NOMO-1 (cell line): ENCODE measurements around the gene TSPAN18.

Experiments
- DNase-seq, 2 experiments: peaks; one replicate each; lab custom pipeline; 2025; ENCODE audit not compliant: unreplicated experiment in 2 of 2; lab: John Stamatoyannopoulos, UW

TSPAN18 gene, protein sequence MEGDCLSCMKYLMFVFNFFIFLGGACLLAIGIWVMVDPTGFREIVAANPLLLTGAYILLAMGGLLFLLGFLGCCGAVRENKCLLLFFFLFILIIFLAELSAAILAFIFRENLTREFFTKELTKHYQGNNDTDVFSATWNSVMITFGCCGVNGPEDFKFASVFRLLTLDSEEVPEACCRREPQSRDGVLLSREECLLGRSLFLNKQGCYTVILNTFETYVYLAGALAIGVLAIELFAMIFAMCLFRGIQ

DNA sequence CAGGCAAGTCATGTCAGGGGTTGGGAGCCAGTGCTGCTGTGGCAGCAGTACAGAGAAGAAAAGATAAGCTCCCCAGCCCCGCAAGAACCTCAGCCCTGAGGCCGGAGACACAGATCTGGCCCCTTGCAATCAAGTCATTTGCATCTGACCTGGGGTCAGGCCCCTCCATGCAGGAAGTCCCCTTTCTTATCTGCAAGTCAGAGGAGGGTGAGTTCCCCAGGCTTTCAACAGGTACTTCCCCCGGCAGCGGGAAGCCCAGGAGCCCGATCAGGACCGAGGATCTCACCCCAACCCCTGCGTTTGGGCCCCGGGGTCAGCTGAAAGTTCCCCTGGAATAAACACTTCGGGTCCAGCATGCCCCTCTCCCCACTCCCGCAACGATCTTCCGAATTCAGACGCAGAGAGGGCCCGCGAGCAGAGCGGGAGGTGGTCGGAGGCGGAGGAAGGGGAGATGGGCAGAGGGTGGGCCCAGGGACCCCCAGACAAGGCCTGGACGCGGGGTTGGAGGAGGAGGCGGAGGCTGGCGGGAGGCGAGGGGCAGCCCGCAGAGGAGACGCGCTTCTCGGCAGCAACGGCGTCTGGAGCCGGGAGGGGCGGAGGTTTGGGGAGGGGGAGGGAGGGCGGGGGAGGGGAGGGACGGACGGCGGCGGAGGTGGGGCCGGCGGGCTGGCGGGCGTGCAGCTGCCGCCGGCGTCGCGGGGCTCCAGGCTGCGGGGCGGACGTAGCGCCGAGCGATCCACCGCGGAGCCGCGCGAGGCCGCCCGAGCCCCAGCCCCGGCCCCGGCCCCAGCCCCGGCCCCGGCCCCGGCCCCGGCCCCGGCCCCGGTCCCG is at the start of gene TSPAN18:
TSPAN18 (plus strand) TSS at position 680 of the 831 bp plus-strand sequence. CDS start 179,455 bp downstream, outside the sequence.
- peak in 1 of 2 experiments; percentile 0 for DNase-seq

- no peak for DNase-seq
These were observed 45.7 kb upstream of the TSPAN18 start for GRCh38 chr11:44680982-44681597.

GRCh38 chr11:44681698-44682097 is 45.1 kb upstream of the TSPAN18 start:
- no peak for DNase-seq

GRCh38 chr11:44684859-44685281 is 41.9 kb upstream of the TSPAN18 start:
- DNase-seq = no peak

DNA sequence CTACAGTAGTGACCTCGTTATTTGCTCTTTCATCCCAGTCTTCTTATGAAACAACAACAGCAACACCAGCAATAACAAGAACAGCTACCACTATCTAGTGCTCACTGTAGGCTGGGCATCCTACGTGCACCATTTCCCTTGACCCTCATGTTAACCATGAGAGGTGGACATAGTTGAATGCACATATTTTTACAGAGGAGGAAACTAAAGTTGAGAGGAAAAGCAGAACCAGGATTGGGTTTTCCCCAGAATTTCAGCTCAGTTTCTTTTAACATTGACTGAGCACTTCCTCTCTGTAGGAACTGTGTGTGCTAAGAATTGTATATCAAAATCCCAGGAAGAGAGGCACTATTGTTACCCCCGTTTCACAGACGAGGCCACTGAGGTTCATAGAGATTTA is 39.4 kb upstream of the TSPAN18 start:
- no peak for DNase-seq

GRCh38 chr11:44689265-44689664 is 37.5 kb upstream of the TSPAN18 start:
- no peak for DNase-seq

GRCh38 chr11:44690651-44691050 is 36.1 kb upstream of the TSPAN18 start:
- DNase-seq = no peak

GRCh38 chr11:44692460-44692859 is 34.3 kb upstream of the TSPAN18 start:
- no peak for DNase-seq

- no peak for DNase-seq
These were observed 33.1 kb upstream of the TSPAN18 start for GRCh38 chr11:44693654-44694119.

- no peak for DNase-seq
These were observed 32.3 kb upstream of the TSPAN18 start for GRCh38 chr11:44694443-44694842.

DNA sequence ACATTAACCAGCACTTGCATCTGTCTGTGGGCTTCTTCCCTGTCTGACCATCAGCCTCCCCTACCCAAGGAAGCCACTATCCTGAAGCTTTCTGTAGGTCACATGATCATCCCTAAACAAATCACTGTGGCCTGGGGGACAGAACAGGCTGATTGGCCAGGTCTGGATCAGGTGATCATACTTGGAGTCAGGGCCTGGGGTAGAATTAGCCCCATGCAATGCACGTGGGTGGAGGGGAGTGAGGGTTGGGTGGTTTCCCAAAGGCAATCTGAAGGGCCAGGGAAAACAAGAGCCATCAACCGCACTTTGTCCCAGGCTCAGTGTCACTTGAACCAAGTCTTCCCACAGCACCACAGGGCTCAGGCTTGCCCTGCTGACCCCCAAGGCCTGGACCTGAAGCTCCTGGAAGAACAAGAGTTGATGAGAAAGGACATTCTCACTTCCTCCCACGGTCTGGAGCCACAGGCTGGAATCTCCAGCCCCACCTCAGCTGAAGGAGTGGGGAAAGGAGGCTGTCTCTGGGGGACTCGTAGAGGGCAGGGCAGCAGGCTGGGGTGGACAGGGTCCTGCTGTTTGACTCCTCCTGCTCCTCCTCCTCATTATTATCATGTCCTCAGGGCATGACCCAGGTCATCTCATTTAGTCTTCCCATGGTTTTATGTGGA is 31.5 kb upstream of the TSPAN18 start:
- no peak for DNase-seq

GRCh38 chr11:44698252-44698912 is 28.4 kb upstream of the TSPAN18 start:
- DNase-seq = no peak

DNA sequence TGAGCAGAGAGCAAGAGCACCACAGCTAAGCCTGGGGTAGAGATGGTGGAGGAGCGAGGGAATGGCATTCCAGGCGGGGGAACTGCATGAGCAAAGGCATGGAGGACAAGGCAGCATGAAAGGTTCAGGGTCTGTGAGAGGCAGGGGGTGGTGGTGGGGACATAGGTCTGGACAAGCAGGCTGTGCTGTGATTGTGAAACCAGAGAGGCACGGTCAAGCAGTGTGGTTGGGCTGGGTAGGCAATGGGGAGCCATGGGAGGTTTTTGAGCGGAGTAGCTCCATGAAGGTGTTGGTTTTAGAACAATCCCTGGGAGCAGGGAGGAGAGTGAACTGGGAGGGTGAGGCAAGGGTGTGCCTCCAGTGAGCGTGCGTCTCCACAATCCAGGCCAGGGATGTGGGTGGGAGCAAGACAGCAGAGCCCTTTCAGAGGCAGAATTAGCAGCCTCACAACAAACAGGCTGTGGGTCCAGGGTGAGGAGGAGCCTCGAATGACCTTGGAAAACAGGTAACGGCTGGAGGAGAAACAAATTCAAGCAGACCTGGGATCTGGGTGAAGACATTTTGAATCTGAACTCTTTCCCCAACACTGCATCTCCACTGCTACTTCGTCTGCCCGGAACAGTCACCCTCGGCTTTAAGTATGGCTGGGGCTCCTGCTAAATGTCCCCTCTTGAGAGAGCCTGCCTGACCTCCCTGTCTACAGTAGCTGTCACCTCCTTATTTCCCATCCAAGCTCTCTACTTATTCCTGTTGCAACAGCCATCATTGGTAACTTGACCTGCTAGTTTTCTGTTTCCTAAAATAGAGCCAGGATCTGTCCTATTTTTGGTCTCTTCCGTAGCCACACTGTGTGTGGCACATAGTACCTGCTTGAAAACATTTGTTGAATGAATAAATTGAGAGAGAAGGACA is 27.0 kb upstream of the TSPAN18 start:
- no peak for DNase-seq

DNA sequence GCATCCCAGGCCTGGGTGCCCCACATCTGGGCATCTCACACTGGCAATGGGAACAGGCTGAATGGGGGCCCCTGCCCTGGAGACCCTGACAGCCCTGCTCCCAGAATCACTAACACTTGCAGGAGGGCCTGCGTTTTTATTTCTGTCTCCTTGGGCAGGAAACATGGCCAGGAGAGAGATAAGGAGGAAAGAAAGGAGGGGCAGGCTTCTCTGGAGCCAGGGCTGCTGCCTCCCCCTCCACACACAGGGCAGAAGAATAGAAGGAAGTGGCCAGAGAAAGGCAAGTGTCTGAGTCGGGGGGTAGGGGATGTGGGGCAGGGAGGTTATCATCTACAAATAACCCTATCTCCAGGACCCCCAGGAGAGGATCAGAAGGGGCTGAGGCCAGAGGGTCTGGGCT is 25.5 kb upstream of the TSPAN18 start:
- no peak for DNase-seq

GRCh38 chr11:44702889-44703288 is 23.9 kb upstream of the TSPAN18 start:
- DNase-seq = no peak

GRCh38 chr11:44707094-44707493 is 19.7 kb upstream of the TSPAN18 start:
- no peak for DNase-seq

- DNase-seq = no peak
These were observed 18.8 kb upstream of the TSPAN18 start for GRCh38 chr11:44708009-44708408.

DNA sequence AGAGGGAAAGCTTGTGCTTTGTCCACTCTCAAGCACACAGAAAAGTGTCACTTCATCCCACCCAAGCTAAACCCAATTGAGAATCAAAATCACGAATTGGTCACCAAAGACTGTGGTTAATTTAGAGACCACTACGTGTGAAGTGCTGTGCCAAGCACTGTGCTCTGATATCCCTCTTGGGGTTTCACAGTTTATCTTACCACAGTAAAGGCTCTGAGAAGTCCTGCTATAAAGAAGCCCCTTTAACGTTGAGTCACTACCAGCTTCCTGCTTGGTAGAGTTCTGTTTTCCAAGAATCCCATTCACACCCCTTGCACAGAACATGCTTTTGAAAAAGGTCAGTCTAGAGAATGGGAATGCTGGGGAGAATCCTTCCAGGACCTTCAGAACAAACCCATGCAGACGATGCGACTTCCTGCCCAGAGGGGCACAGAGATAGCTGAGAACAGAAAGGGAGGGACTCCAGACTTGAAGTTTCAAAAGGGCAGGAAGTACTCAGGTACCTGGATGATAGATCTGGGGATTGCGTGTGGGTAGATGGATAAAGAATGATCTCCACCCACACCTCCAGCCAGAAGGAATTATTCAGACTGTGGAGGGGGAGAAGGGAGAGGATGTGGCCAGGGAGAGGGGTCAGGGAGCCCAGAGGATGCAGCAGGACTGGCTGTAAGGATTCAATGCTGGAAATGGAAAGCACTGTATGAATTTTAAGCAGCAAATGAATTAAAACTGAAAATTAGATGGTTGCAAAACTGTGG is 18.1 kb upstream of the TSPAN18 start:
- no peak for DNase-seq

GRCh38 chr11:44709281-44709562 is 17.5 kb upstream of the TSPAN18 start:
- no peak for DNase-seq
